ENCODE data around the gene CYB561D2. TPM values are rescaled to one million over a fixed set of nuclear protein-coding genes. Genes with fewer than 3 reads are reported as not detected.

The CYB561D2 gene
- total and polyA plus RNA-seq, 9 of the 15 experiments (the other 6 are each of a cell fraction or from before 2014, with no cell fraction given), result 4.2 to 16.6 (median 9.4) TPM

DNA sequence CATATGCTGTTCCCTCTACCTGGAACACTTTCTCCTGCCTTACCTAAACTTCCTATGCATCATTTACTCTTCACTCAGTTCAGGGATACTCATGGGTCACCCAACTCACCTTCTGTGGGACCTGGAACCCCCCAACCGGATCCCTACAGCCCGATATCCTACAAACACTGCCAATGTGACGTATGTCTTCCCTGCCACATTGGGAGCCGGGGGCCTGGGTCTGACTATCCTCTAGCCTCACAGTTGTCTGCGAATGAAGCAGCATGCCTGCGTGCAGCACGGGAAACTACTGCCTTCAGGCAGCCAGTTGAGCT is 492 bp upstream of the CYB561D2 start:
- POLR2A ChIA-PET, result interaction anchor here (0.6 to 1.6 kb wide), 8 partner anchors 9 to 53 kb away, joined by 3 to 12 read pairs (median 3); partner anchors contain the start of genes HYAL3, NAA80, RASSF1 and TMEM115
- no peaks in the 10 kb centered on the region; the same call in 1 of the 2 replicates for H3K9me3 ChIP-seq (replicated peaks; ENCODE audit: control insufficient read depth, insufficient read depth, low read depth, low read length)
- no peak for FAIRE-seq
- H4K20me1 ChIP-seq (replicated peaks; ENCODE audit: control insufficient read depth, insufficient read depth, low read length), result no peaks in the 10 kb centered on the region; the same call in 1 of the 2 replicates
- H3K27ac ChIP-seq (ENCODE audit: extremely low read depth, low read depth, low read length), result peak overlapping the region; percentile 77
- H3K27me3 ChIP-seq (ENCODE audit: control insufficient read depth in 2 of 2, insufficient read depth in 2 of 2, low read length in 2 of 2), result no peaks in the 10 kb centered on the region
- peak overlapping the region; percentile 98 for H2AFZ ChIP-seq (ENCODE audit: low read depth, low read length)
- peaks cover 11 to 49% of the 10 kb centered on the region in 2 experiments; a peak in 4 of 5 replicates for H3K4me1 ChIP-seq (replicated peaks in 1 of 2; ENCODE audit: control insufficient read depth in 2 of 2, insufficient read depth in 2 of 2, low read length in 2 of 2)
- WGBS (ENCODE audit: insufficient coverage, low coverage, missing lambda C conversion rate), result 0% methylated on average over 7 of the region's 7 CpGs
- no peak; the same call in 2 of the 3 replicates for ATAC-seq
- peak overlapping the region; percentile 72 for H3K4me3 ChIP-seq
- in situ Hi-C loops (cut with MboI) (no loop called here), intact Hi-C loops (cut with micrococcal nuclease) (no loop called here)
- H3K4me2 ChIP-seq (ENCODE audit: insufficient read depth, low read length), result peak overlapping the region; percentile 86
- DNase-seq (ENCODE audit: extremely low read depth in 1 of 4, low spot score in 3 of 4), result no peak
- peaks cover 44% of the 10 kb centered on the region; the same call in 2 of the 3 replicates for H3K36me3 ChIP-seq (ENCODE audit: control insufficient read depth, insufficient read depth, low read length)
- H3K9ac ChIP-seq (ENCODE audit: insufficient read depth in 1 of 2, low read depth in 2 of 2, low read length in 2 of 2), result peak overlapping the region; percentile 73 to 93
- TF ChIP-seq SOX6 (IDR thresholded peaks at IDR 0.05), result no peak
- 0 out of 2 replicates have a peak, but pooled peaks have one; percentile 40 for TF ChIP-seq MEF2A (IDR thresholded peaks at IDR 0.05; ENCODE audit: control insufficient read depth, low read depth, low read length)
- H3K79me2 ChIP-seq (ENCODE audit: control insufficient read depth, insufficient read depth, low read length), result peaks cover 26% of the 10 kb centered on the region
- TSS peak; percentile 60 for BruUV-seq (replicated peaks)
- CTCF ChIA-PET (ENCODE audit: low intra/inter-chr PET ratio), result no interaction called here
- peaks cover under 1% of the 10 kb centered on the region for H3K9me1 ChIP-seq (ENCODE audit: control insufficient read depth, insufficient read depth, low read length)

DNA sequence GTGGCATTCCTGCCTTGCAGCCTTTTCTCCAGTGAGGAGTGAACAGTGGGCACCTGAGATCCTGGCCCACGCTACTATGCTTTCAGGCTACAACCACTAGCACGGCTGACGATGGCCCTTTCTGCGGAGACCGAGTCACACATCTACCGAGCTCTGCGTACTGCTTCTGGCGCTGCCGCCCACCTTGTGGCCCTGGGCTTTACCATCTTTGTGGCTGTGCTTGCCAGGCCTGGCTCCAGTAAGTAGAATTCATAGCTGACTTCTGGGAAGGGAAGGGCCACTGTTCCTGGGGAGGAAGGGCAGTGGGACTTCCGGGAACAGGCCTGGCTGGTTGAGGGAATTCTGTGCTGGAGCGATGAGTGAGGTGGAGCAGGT is 648 bp downstream of the CYB561D2 start:
- peaks cover 10% of the 10 kb centered on the region; the same call in 1 of the 2 replicates for H4K20me1 ChIP-seq (replicated peaks; ENCODE audit: control insufficient read depth, insufficient read depth, low read length)
- no peak for ATAC-seq
- H3K9me3 ChIP-seq (replicated peaks; ENCODE audit: control insufficient read depth, insufficient read depth, low read depth, low read length), result no peaks in the 10 kb centered on the region; the same call in 1 of the 2 replicates
- H2AFZ ChIP-seq (ENCODE audit: low read depth, low read length), result peak overlapping the region; percentile 98
- ChIA-PET POLR2A (interaction anchor here (0.6 to 1.6 kb wide), 5 partner anchors 10 to 251 kb away, joined by 3 to 5 read pairs (median 3); partner anchors contain the start of gene RASSF1), CTCF (ENCODE audit: low intra/inter-chr PET ratio) (interaction anchor here (1.0 kb wide), 1 partner anchor 91 kb away, joined by 3 read pairs; no protein-coding TSS in a partner anchor)
- BruUV-seq (replicated peaks), result no TSS peak
- H3K4me3 ChIP-seq, result peak overlapping the region; percentile 72
- H3K79me2 ChIP-seq (ENCODE audit: control insufficient read depth, insufficient read depth, low read length), result peaks cover 36% of the 10 kb centered on the region
- peak overlapping the region; percentile 86 for H3K4me2 ChIP-seq (ENCODE audit: insufficient read depth, low read length)
- 0% methylated on average over 3 of the region's 11 CpGs for WGBS (ENCODE audit: insufficient coverage, low coverage, missing lambda C conversion rate)
- no peaks in the 10 kb centered on the region for H3K27me3 ChIP-seq (ENCODE audit: control insufficient read depth in 2 of 2, insufficient read depth in 2 of 2, low read length in 2 of 2)
- peaks cover 18 to 43% of the 10 kb centered on the region in 2 experiments; a peak in 4 of 5 replicates for H3K4me1 ChIP-seq (replicated peaks in 1 of 2; ENCODE audit: control insufficient read depth in 2 of 2, insufficient read depth in 2 of 2, low read length in 2 of 2)
- DNase-seq (ENCODE audit: extremely low read depth in 1 of 4, low spot score in 3 of 4), result no peak
- no peak for FAIRE-seq
- H3K9me1 ChIP-seq (ENCODE audit: control insufficient read depth, insufficient read depth, low read length), result peaks cover 6% of the 10 kb centered on the region
- intact Hi-C loops (cut with micrococcal nuclease), result no loop called here
- H3K9ac ChIP-seq (ENCODE audit: insufficient read depth in 1 of 2, low read depth in 2 of 2, low read length in 2 of 2), result peak overlapping the region; percentile 73 to 93
- H3K27ac ChIP-seq (ENCODE audit: extremely low read depth, low read depth, low read length), result peak overlapping the region; percentile 77; the same call in 1 of the 3 replicates
- H3K36me3 ChIP-seq (ENCODE audit: control insufficient read depth, insufficient read depth, low read length), result peaks cover 55% of the 10 kb centered on the region; the same call in 2 of the 3 replicates
- TF ChIP-seq XRCC5 (IDR thresholded peaks at IDR 0.05; ENCODE audit: low read depth, low read length), result no peak
- TF ChIP-seq KDM1A (IDR thresholded peaks at IDR 0.05), result no peak
- no peak for TF ChIP-seq ZBTB1 (CRISPR knock-in tag; IDR thresholded peaks at IDR 0.05; ENCODE audit: borderline replicate concordance, low read depth)
- TF ChIP-seq SMARCB1 (IDR thresholded peaks at IDR 0.05; ENCODE audit: insufficient read length, low read depth), result no peak
- no peak for TF ChIP-seq FOXJ3 (CRISPR knock-in tag; IDR thresholded peaks at IDR 0.05)
- no peak for TF ChIP-seq EWSR1 (IDR thresholded peaks at IDR 0.05; ENCODE audit: borderline replicate concordance, low read depth, partially characterized antibody)
- TF ChIP-seq MYBL2 (IDR thresholded peaks at IDR 0.05; ENCODE audit: low read depth), result no peak
- TF ChIP-seq MYBL2 (CRISPR knock-in tag; IDR thresholded peaks at IDR 0.05; ENCODE audit: borderline replicate concordance), result no peak
- TF ChIP-seq NCOR1 (IDR thresholded peaks at IDR 0.05), result no peak
- TF ChIP-seq HMG20B (CRISPR knock-in tag; IDR thresholded peaks at IDR 0.05), result no peak
- in situ Hi-C loops (cut with MboI), result no loop called here
